SK-MEL-5 (cell line): Measurements from ENCODE around the gene CFAP97D1. TPM values are rescaled to one million over a fixed set of nuclear protein-coding genes. Genes with fewer than 3 reads are reported as not detected.

Experiments
- DNase-seq: peaks from one replicate; pipeline ENCODE4 v3.0.0-alpha.2; 2016; ENCODE audit warnings: low read depth, low spot score
- in situ Hi-C: cut with HindIII; loops from 2 replicates; pipeline ENCODE4 v1.10.0; 2016; ENCODE audit warnings: low sequenced_read_pairs, high pct_unique_total_duplicates, low pct_unique_long_range_greater_than_20kb
- total RNA-seq: library from RNA; depleted of rRNA; stranded (reverse); fragments of >200 nt; shearing (Covaris generic); gene quantifications from 2 replicates; pipeline ENCODE4 v1.2.3, GENCODE V29; 2014; rRNA removed

The CFAP97D1 gene
- total RNA-seq, 1 experiment from 2014 or later: 0.05 TPM

DNA sequence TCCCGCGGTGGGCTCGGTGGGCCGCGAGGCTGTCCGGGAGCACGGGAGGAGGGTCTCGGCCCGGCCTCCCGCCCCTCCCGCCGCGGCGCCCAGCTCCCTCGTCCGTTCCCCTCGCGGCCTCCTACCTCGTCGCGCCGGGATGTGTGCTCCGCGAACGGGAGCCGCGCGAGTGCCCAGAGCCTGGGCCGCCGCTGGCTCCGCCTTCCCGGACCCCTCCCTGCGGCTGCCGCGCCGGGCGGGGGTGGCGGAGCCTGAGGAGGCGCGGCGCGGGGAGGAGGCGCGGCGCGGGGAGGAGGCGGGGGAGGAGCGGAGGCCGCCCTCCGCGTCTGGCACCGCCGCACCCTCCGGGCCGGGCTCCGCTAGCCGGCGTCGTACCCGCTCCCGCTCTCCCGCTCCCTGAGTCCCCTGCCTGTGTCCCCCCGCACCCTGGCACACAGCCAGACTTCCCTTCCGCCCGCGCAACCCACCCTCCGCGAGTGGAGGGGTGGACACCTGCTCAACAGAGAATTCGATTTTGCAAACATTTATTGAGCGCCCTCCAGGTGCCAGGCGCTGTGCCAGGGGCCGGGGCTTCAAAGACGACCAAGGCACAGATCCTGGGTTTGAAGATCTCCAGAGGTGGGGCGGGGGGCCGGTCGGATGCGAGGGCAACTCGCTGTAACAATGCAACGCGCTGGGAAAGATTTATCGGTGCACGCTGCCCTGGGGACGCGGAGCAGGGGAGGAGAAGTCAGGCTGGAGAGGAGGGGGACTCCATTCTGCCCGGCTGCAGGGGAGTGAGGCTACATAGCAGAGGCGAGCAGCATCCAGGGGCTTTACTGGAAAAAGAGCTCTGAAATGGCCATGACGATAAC is 53.0 kb downstream of the CFAP97D1 start, which contains the start of gene MPP3:
Gene MPP3 (minus strand): TSS at position 171 of the 854 bp plus-strand sequence. CDS start 1,240 bp downstream, outside the sequence.
- peak; percentile 64 for DNase-seq
- in situ Hi-C loops: no loop called here

- in situ Hi-C loops: no loop called here
These were observed 53.9 kb downstream of the CFAP97D1 start for GRCh38 chr17:43834106-43834505.

More at GRCh38 chr17:43834106-43834505, 53.9 kb downstream of the CFAP97D1 start:
- no peak for DNase-seq

Other genes with a start within 250 kb of the CFAP97D1 start
- gene ETV4, start 234.1 kb upstream of the CFAP97D1 start, total RNA-seq: 154 and 164 TPM in 2 replicates
- gene MEOX1, start 118.5 kb upstream of the CFAP97D1 start, total RNA-seq: not detected in 2 replicates
- gene SOST, start 21.6 kb upstream of the CFAP97D1 start, total RNA-seq: not detected in 2 replicates
- 139 and 151 TPM in 2 replicates for gene DUSP3, start 1.5 kb upstream of the CFAP97D1 start, total RNA-seq
- 4.0 and 6.3 TPM in 2 replicates for gene MPP3, start 52.7 kb downstream of the CFAP97D1 start, total RNA-seq
- not detected in 2 replicates for gene CD300LG, start 66.7 kb downstream of the CFAP97D1 start, total RNA-seq
- 1.8 TPM in 2 replicates for gene MPP2, start 127.1 kb downstream of the CFAP97D1 start, total RNA-seq
- gene PPY, start 162.0 kb downstream of the CFAP97D1 start, total RNA-seq: 1.3 TPM in 1 of 2 replicates, not detected in the other
- not detected in 2 replicates for gene PYY, start 173.5 kb downstream of the CFAP97D1 start, total RNA-seq
- 0.96 and 1.8 TPM in 2 replicates for gene NAGS, start 224.2 kb downstream of the CFAP97D1 start, total RNA-seq
- gene TMEM101, start 234.5 kb downstream of the CFAP97D1 start, total RNA-seq: 72.6 and 77.1 TPM in 2 replicates